Stimulated activated memory B cell treated with anti-CD40 and anti-IgM and Interleukin-4, amounts not matched to agents 10 μg/mL and 1 μg/mL and 100 μg/mL, for 72 hours (primary cell): Measurements from ENCODE around the gene RAB30.
"Not testable (repeated sequence)": the region's sequence is repeated elsewhere in the genome, so short reads cannot be mapped to it uniquely, and the experiment has no call there.

Experiments used
- ATAC-seq: fragments of 150-1000 bp; cut with Tn5 transposase; 2 replicates; pipeline ENCODE4 v1.10.0; 2021
- H3K27ac Mint-ChIP-seq: one replicate; pipeline ENCODE4 v1.8.0; 2022; ENCODE audit warnings: mild to moderate bottlenecking, mixed read lengths
- H3K27me3 Mint-ChIP-seq: one replicate; pipeline ENCODE4 v1.8.0; 2022; ENCODE audit warnings: mixed read lengths
- H3K36me3 Mint-ChIP-seq: one replicate; pipeline ENCODE4 v1.8.0; 2022; ENCODE audit warnings: mixed read lengths
- H3K4me1 Mint-ChIP-seq: one replicate; pipeline ENCODE4 v1.8.0; 2022; ENCODE audit warnings: mixed read lengths
- H3K4me3 Mint-ChIP-seq: one replicate; pipeline ENCODE4 v1.8.0; 2022; ENCODE audit warnings: mild to moderate bottlenecking, moderate library complexity, mixed read lengths
- H3K9me3 Mint-ChIP-seq: one replicate; pipeline ENCODE4 v1.8.0; 2022; ENCODE audit warnings: mixed read lengths

The RAB30 gene

GRCh38 chr11:83014951-83015350 lies 56.7 kb downstream of the RAB30 start:
- ATAC-seq = no peak
- H3K9me3 Mint-ChIP-seq = peaks cover 3% of the 10 kb centered on the region
- H3K4me1 Mint-ChIP-seq = peaks cover 65% of the 10 kb centered on the region
- peaks cover 45% of the 10 kb centered on the region for H3K36me3 Mint-ChIP-seq
- no peak overlapping the region for H3K4me3 Mint-ChIP-seq
- no peaks in the 10 kb centered on the region for H3K27me3 Mint-ChIP-seq
- peak overlapping the region; percentile 67 for H3K27ac Mint-ChIP-seq

- Mint-ChIP-seq H3K4me1 (peaks cover 68% of the 10 kb centered on the region), H3K9me3 (peaks cover 3% of the 10 kb centered on the region), H3K4me3 (no peak overlapping the region)
Measured at GRCh38 chr11:83012168-83013067, 59.3 kb downstream of the RAB30 start.

GRCh38 chr11:83011333-83012167 lies 60.1 kb downstream of the RAB30 start:
- H3K9me3 Mint-ChIP-seq = peaks cover 3% of the 10 kb centered on the region
- H3K27ac Mint-ChIP-seq = no peak overlapping the region
- H3K4me3 Mint-ChIP-seq = no peak overlapping the region
- H3K27me3 Mint-ChIP-seq = no peaks in the 10 kb centered on the region
- peaks cover 77% of the 10 kb centered on the region for H3K4me1 Mint-ChIP-seq
- peaks cover 54% of the 10 kb centered on the region for H3K36me3 Mint-ChIP-seq
- no peak for ATAC-seq

More at GRCh38 chr11:83012168-83013067, 59.3 kb downstream of the RAB30 start:
- ATAC-seq = no peak
- Mint-ChIP-seq H3K27me3 (no peaks in the 10 kb centered on the region), H3K36me3 (peaks cover 47% of the 10 kb centered on the region), H3K27ac (no peak overlapping the region)

GRCh38 chr11:83009999-83010398 lies 61.7 kb downstream of the RAB30 start:
- Mint-ChIP-seq H3K4me3 (no peak overlapping the region), H3K9me3 (no peaks in the 10 kb centered on the region), H3K36me3 (peaks cover 42% of the 10 kb centered on the region), H3K4me1 (peaks cover 74% of the 10 kb centered on the region), H3K27ac (peak overlapping the region; percentile 74), H3K27me3 (no peaks in the 10 kb centered on the region)
- no peak for ATAC-seq

GRCh38 chr11:83009136-83009535 lies 62.6 kb downstream of the RAB30 start:
- H3K4me1 Mint-ChIP-seq = peaks cover 74% of the 10 kb centered on the region
- ATAC-seq, H3K27me3 Mint-ChIP-seq, H3K9me3 Mint-ChIP-seq, H3K4me3 Mint-ChIP-seq: not testable (repeated sequence)
- H3K27ac Mint-ChIP-seq = peak overlapping the region; percentile 77
- peaks cover 42% of the 10 kb centered on the region for H3K36me3 Mint-ChIP-seq

GRCh38 chr11:83008581-83008923 lies 63.1 kb downstream of the RAB30 start:
- H3K4me1 Mint-ChIP-seq = peaks cover 69% of the 10 kb centered on the region
- H3K4me3 Mint-ChIP-seq = peak overlapping the region; percentile 45
- H3K27me3 Mint-ChIP-seq = no peaks in the 10 kb centered on the region
- peak overlapping the region; percentile 77 for H3K27ac Mint-ChIP-seq
- ATAC-seq = no peak
- H3K9me3 Mint-ChIP-seq = no peaks in the 10 kb centered on the region
- peaks cover 37% of the 10 kb centered on the region for H3K36me3 Mint-ChIP-seq

GRCh38 chr11:83007909-83008580 lies 63.7 kb downstream of the RAB30 start:
- no peaks in the 10 kb centered on the region for H3K9me3 Mint-ChIP-seq
- no peaks in the 10 kb centered on the region for H3K27me3 Mint-ChIP-seq
- H3K4me3 Mint-ChIP-seq = peak overlapping the region; percentile 41
- ATAC-seq = peak; percentile 10
- H3K27ac Mint-ChIP-seq = peak overlapping the region; percentile 77
- peaks cover 66% of the 10 kb centered on the region for H3K4me1 Mint-ChIP-seq
- peaks cover 37% of the 10 kb centered on the region for H3K36me3 Mint-ChIP-seq

- peak overlapping the region; percentile 77 for H3K27ac Mint-ChIP-seq
- H3K27me3 Mint-ChIP-seq = no peaks in the 10 kb centered on the region
- no peak overlapping the region for H3K4me3 Mint-ChIP-seq
- peaks cover 42% of the 10 kb centered on the region for H3K36me3 Mint-ChIP-seq
- H3K9me3 Mint-ChIP-seq = no peaks in the 10 kb centered on the region
- H3K4me1 Mint-ChIP-seq = peaks cover 65% of the 10 kb centered on the region
- no peak for ATAC-seq
Measured at GRCh38 chr11:83007477-83007876, 64.2 kb downstream of the RAB30 start.

GRCh38 chr11:83006877-83007330 lies 64.8 kb downstream of the RAB30 start:
- peaks cover 70% of the 10 kb centered on the region for H3K4me1 Mint-ChIP-seq

GRCh38 chr11:83004746-83005556 lies 66.7 kb downstream of the RAB30 start:
- Mint-ChIP-seq H3K9me3 (no peaks in the 10 kb centered on the region), H3K27ac (peak overlapping the region; percentile 75), H3K36me3 (peaks cover 58% of the 10 kb centered on the region), H3K27me3 (no peaks in the 10 kb centered on the region), H3K4me3 (no peak overlapping the region), H3K4me1 (peaks cover 74% of the 10 kb centered on the region)
- peak; percentile 71 for ATAC-seq

More at GRCh38 chr11:83006877-83007330, 64.8 kb downstream of the RAB30 start:
- peak overlapping the region; percentile 77 for H3K27ac Mint-ChIP-seq
- H3K9me3 Mint-ChIP-seq = no peaks in the 10 kb centered on the region
- ATAC-seq = peak; percentile 80
- peaks cover 48% of the 10 kb centered on the region for H3K36me3 Mint-ChIP-seq
- peak overlapping the region; percentile 67 for H3K4me3 Mint-ChIP-seq
- H3K27me3 Mint-ChIP-seq = no peaks in the 10 kb centered on the region

- Mint-ChIP-seq H3K4me1 (peaks cover 77% of the 10 kb centered on the region), H3K36me3 (peaks cover 47% of the 10 kb centered on the region), H3K9me3 (no peaks in the 10 kb centered on the region), H3K27ac (peak overlapping the region; percentile 46), H3K27me3 (no peaks in the 10 kb centered on the region), H3K4me3 (no peak overlapping the region)
- no peak for ATAC-seq
Measured at GRCh38 chr11:83002522-83002921, 69.2 kb downstream of the RAB30 start.

GRCh38 chr11:83002053-83002452 lies 69.6 kb downstream of the RAB30 start:
- Mint-ChIP-seq H3K36me3 (peaks cover 46% of the 10 kb centered on the region), H3K4me3 (no peak overlapping the region), H3K27me3 (no peaks in the 10 kb centered on the region), H3K27ac (peak overlapping the region; percentile 46), H3K4me1 (peaks cover 77% of the 10 kb centered on the region), H3K9me3 (no peaks in the 10 kb centered on the region)
- no peak for ATAC-seq

GRCh38 chr11:83000381-83000780 lies 71.3 kb downstream of the RAB30 start:
- H3K4me1 Mint-ChIP-seq = peaks cover 82% of the 10 kb centered on the region
- H3K4me3 Mint-ChIP-seq = no peak overlapping the region

GRCh38 chr11:82999232-82999631 lies 72.5 kb downstream of the RAB30 start:
- Mint-ChIP-seq H3K36me3 (peaks cover 53% of the 10 kb centered on the region), H3K27me3 (no peaks in the 10 kb centered on the region), H3K4me1 (peaks cover 78% of the 10 kb centered on the region), H3K4me3 (no peak overlapping the region), H3K9me3 (no peaks in the 10 kb centered on the region), H3K27ac (peak overlapping the region; percentile 78)
- no peak for ATAC-seq

More at GRCh38 chr11:83000381-83000780, 71.3 kb downstream of the RAB30 start:
- H3K27ac Mint-ChIP-seq = peak overlapping the region; percentile 78
- no peaks in the 10 kb centered on the region for H3K27me3 Mint-ChIP-seq
- H3K9me3 Mint-ChIP-seq = no peaks in the 10 kb centered on the region
- no peak for ATAC-seq
- peaks cover 54% of the 10 kb centered on the region for H3K36me3 Mint-ChIP-seq
